ENCODE data around the gene P2RY6.

P2RY6 gene

DNA sequence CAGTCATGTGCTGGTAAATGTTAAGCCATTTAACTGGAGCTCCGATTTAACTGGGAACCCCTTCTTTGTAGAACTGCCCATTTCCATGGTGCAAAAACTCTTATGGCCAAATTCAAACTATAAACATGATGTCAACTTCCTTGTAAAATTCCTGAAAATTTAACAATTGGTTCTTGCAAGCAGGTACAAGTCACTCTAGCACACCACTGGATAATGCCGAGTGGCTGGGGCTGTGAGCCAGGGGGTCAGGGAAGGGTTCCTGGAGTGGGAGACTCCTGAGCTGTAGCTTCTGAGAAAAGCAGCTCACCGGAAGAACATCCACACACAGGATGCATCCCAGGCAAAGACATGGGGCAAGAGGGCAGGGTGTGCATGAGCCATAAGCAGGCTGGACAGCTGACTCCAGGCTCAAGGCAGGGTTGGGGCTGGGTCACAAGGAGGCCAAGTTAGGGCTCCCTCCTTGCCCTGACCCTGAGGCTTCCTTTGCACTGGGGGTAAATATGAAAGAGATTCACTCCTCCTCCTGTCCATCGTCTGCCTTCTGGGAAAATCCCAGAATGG lies 35.9 kb upstream of the P2RY6 start:
- intact Hi-C loops (cut with DNase I) = no loop called here
- DNase-seq = peak in 3 of 10 donors; percentile 39 to 57 (median 46)

DNA sequence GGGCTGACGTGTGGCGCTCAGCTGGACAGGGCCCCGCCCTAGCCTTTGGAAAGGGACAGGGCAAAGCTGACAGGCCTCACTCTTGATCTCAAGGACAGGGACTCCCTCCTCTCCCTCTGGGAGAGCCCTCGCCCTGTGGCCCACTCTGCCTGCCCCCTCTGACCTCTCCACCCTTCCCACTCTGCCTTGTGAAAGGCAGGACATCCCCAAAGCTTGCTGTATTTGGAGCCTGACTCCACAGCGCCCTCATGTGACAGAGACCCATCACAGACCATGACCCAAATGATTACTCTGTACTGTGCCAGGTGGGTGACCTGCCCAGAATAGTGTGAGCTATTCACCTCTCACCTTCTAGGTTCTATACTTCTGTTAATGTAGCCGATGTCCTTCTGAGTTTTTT lies 35.3 kb upstream of the P2RY6 start:
- intact Hi-C loops (cut with DNase I) = no loop called here

DNA sequence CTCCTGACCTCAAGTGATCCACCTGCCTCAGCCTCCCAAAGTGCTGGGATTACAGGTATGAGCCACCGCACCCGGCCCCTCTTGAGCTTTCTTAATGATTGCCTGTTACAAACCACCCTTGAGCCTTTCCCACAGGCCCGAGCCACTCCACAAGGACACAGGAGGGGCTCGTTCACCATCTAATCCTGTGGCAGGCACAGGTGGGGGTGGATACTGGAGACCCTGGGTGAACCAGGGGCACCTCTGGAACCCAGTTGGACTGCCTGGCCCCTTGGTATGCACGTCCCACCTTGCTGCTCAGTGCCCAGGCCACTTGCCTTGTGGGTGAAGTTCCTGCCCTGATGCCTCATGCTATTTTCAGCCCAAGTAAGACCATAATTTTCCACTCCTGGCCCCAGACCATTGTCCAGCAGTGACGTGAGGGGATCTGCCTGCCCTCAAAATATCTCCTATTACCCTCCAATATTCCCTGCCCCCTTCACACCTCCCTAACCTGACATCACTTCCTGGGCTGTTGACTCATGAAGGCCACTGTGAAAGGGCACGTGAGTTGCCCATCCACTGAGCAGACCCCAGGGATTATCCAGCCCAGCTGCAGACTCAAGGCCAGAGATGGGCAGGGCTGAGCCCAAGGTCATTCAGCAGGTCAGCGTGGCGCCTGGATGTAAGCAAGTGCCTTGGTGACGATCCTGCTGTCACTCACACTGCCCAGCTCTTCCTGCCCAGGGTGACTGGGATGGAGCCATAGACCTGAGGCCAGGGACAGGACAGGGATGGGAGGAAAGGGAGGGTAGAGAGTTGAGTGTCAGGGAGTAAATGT lies 34.5 kb upstream of the P2RY6 start:
- DNase-seq = peak in 4 of 10 donors; percentile 7 to 69 (median 66)
- intact Hi-C loops (cut with DNase I) = no loop called here

More for the DNA sequence above, 35.3 kb upstream of the P2RY6 start:
- peak in 3 of 10 donors; percentile 45 to 72 (median 54) for DNase-seq

DNA sequence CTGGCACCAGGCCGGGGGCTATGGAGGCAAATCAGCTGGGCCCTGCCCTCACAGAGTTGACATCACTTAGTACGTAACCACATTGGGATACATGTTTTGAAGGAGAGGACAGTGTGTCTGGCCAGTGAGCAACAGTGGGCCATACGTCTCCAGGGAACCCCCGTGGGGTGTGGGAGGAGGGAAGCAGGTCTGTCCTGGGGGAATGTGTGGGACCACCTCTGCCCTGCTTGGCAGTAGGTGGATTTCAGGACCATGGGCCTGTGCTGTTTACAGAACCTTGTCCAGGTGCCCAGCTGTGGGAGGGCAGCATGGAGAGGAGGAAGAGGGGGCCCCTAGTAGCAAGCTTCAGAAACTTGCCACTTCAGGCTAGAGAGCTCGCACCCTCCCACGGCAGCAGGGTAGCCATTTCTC lies 33.0 kb upstream of the P2RY6 start:
- peak in 3 of 10 donors; percentile 41 to 59 (median 52) for DNase-seq
- intact Hi-C loops (cut with DNase I) = no loop called here

DNA sequence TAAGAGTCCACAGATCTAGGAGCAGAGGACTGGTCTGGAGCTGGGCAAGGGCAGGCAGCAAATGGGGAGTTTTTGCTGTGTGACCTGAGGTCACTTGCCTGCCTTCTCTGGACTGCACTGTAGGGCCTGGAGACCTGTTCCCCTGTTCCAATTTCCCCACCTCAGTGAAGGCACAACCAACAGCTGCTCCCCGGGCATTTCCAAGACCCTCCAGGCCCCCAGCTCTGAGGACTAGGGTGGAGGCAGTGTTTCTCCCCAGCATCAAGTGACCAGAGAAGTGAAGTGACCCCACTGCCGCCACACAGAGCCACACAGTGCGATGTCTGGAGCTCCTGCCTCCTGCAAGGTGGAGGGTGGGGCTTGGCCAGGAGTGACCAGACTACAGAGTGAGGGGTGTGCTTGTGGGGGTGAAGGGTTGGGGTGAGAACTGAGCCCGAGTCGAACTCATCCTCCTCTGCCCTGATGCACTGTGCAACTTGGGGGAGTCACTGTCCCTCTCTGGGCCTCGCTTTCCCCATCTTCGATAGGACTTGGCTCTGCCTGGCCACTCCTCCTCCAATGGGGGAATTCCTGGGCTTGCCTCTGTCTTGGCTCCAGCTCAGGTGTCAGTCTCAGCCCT lies 32.5 kb upstream of the P2RY6 start:
- intact Hi-C loops (cut with DNase I) = loop anchor here (5.0 kb wide), 2 partner anchors 317 to 407 kb away; no protein-coding TSS in a partner anchor
- DNase-seq = peak in 1 of 10 donors; percentile 10

DNA sequence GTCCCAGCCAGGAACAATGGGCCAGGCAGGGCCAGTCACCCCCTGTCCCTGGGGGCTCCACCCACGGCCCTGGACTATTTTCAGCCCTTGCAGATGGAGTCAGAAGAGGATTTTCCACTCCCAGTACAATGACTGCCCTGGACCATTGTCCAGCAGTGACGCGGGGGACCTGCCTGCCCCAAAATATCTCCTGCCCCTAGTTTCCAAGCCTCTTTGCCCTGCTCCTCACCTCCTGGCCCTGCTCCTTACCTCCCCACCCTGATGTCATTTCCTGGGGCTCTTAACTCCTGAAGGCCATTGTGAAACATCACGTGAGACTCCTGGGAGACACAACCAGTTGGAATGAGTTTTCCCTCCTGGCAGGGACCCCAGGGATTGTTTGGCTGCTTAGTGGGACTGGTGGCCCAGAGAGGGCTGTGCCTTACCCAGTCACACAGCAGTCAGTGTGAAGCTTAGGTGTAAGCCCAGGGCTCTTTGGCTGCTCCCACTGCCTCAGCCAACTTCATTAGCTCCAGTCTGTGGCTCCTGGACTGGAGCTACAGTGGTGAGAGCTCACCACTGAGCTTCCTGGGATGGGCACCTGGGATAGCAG lies 31.9 kb upstream of the P2RY6 start:
- intact Hi-C loops (cut with DNase I) = loop anchor here (5.0 kb wide), 2 partner anchors 318 to 408 kb away; no protein-coding TSS in a partner anchor
- peak in 2 of 10 donors; percentile 33 to 69 for DNase-seq

DNA sequence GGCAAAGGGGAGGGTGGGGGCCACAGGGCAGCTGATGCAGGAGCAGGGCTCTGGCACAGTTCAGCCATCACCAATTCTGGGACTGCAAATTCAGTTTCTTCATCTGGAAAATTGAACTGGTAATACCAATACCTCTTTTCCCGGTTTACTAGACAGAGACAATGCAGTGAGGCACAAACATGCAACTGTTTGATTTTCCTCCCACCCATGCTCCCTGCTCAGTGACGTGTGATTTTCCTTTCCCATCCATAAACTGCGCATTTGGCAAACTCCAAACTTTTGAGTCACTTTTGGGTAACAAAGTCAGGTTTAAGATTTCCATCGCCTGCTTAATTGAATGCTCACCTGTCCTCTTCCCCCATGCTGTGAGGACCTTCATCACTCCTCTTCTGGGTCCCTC lies 30.8 kb upstream of the P2RY6 start:
- DNase-seq = peak in 1 of 10 donors; percentile 50
- intact Hi-C loops (cut with DNase I) = loop anchor here (5.0 kb wide), 2 partner anchors 319 to 409 kb away; no protein-coding TSS in a partner anchor

DNA sequence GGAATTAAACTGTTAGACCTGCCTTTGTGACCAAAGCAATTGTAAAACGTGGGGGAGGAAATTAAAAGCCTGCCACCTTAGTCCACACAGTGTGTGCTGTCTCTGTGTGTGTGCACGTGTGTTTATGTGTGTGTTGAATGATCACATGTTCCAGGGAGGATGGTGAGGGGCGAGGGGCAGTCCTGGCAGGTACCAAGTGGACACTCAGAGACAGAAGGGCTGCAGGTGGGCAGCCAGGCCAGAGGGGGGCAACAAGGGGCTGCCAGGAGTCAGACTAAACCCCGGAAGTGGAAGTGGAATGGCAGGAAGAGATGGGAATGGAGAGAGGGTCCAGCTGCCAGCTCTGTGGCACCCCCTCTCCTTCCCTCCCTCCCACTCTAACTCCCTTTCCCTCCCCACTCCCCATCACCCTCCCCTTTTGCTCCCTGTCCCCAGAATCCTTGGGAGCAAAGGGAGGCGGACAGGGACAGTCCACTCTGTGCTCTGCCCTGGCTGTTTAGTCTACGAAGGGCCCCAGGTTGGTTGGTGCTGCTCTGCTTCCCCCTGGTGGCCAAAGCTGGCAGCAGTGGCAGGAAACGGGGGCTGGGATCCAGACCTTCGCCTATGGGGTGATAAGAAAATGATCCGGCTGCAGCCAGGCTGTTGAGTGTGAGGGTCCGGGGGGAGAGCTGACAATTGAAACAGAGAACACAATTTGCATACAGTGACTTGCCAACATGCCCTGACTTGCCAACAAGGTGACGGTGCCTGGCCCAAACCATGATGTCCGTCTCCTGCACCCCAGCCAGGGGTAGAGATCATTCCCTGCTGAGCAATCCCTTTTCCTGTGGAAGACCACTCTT lies 29.7 kb upstream of the P2RY6 start:
- intact Hi-C loops (cut with DNase I) = loop anchor here (2.0 to 5.0 kb wide), 3 partner anchors 58 to 410 kb away; no protein-coding TSS in a partner anchor
- DNase-seq = peak; percentile 33 to 97 (median 78)

DNA sequence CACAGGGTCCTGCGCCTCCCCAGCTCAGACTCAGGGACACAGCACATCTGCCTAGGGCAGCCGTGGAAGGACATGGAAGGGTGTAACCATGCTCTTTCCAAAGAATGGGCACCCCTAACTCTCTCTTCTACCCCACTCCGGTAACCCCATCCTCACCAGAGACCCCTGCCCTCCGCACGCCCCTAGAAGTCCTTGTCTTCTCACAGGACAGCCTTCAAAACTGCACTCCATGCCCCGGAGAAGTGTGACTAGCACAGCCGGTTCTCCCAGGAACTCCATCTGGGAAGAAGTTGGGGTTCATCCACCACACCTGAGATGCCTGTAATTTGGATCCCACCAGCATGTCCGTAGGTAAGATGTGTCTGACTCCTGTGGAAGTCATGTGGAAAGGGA lies 29.0 kb upstream of the P2RY6 start:
- intact Hi-C loops (cut with DNase I) = loop anchor here (2.0 to 5.0 kb wide), 3 partner anchors 58 to 411 kb away; no protein-coding TSS in a partner anchor
- DNase-seq = peak in 1 of 10 donors; percentile 27

DNA sequence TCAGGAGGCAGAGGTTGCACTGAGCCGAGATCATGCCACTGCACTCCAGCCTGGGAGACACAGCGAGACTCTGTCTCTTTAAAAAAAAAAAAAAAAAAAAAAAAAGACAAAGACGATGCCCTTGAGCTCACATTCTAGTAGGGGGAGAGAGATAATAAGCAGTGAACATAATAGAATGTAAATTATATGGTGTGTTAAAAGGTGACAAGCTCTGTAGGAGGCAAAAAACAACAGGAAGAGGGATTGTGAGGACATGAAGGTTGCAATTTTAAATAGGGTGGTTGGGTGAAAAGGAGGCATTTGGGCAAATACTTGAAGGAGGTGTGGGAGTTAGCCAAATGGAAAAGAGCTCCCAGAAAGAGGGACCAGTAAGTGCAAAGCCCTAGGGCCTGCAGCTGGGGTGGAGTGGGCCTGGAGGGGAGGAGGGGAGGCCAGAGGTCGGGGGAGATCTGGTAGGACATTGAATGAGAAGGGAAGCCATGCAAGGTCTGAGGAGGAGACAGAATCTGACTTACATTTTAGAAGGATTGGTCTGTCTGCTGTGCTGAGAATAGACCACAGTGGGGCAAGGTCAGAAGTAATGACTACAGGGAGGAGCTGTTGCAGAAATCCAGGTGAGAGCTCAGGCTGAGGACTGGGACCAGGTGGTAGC lies 27.4 kb upstream of the P2RY6 start:
- intact Hi-C loops (cut with DNase I) = loop anchor here (5.0 kb wide), 2 partner anchors 322 to 412 kb away; no protein-coding TSS in a partner anchor
- peak in 2 of 10 donors; percentile 10 to 12 for DNase-seq

DNA sequence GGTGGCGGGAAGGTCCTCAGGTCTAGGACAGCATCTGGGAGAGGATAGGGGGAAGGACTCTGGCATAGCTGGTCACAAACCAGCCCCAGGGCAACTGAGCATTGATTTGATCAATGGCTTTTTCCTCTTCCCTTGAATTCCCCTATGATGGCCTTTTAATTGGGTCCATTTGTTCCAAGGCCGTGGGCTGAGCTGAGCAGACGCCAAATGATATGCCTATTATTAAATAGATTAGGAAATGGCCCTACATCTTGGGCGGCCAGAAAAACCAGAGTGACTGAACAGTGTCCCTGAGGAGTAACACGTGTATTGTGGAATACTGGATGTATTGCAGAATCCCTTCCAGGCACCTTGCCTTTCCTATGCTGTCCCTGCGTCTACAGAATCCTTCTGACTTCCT lies 26.7 kb upstream of the P2RY6 start:
- intact Hi-C loops (cut with DNase I) = no loop called here
- DNase-seq = peak in 3 of 10 donors; percentile 22 to 52 (median 40)

DNA sequence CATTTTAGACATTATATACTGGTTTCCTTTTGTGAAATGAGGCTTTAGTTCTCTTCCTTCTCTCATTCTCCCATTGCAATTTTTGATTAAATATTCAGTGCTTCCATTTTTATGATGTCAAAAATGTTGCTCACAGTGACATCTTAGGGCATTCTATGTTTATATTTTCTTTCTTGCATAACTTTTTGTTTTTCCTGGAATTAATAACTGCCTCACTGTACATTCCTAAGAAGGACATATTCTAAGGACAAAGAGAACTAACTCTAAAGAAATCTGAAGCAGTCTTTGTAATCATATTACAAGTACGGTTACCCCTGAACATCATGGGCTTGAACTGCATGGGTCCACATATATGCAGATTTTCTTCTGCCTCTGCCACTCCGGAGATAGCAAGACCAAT lies 25.8 kb upstream of the P2RY6 start:
- intact Hi-C loops (cut with DNase I) = no loop called here
- no peak for DNase-seq

DNA sequence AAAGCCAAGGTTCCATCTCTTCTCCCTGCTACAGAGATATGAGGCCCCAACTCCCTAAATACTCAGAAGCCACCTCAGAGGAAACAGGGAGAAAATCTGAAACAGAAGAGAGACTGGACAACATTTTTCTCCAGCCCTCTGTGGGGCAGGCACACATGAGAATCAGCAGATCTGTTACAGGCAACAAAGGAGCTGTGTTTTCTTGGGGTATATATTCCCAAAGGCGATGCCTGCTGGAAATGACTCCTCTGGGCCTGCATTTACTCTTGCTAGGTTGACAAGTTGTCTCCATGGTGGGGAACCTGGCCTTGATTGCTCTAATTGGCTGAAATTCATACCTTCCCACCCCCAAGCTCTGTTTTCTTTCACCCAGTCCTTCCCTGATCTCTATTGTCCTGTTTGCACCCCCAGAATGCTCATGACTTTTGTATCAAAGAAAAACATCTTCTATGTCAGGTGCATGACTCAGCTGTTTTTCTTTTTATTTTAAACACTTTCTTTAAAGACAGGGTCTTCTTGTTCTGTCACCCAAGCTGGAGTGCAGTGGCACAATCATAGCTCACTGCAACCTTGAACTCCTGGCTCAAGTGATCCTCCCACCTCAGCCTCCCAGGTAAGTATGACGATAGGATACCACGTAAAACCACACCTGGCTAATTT lies 23.5 kb upstream of the P2RY6 start:
- DNase-seq = peak in 1 of 10 donors; percentile 4
- intact Hi-C loops (cut with DNase I) = no loop called here

DNA sequence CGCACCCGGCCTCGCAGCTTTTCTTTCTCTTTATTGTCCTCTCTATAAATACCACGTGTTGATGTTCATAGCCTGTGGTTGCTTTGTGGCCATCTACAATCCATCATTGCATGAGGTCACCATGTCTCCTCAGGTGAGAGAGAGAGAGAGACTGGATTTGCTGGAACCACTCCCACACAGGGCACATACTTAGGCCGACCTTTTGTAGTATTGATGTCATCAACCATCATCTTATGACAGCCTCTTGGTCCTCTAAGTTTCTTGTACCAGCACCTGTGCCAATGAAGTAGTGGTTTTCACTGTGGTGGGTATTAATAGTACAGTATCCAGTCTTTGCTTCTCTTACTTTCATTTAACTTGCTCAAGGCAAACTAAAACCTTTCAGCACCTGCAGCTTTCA lies 22.8 kb upstream of the P2RY6 start:
- DNase-seq = peak in 1 of 10 donors; percentile 12
- intact Hi-C loops (cut with DNase I) = no loop called here

DNA sequence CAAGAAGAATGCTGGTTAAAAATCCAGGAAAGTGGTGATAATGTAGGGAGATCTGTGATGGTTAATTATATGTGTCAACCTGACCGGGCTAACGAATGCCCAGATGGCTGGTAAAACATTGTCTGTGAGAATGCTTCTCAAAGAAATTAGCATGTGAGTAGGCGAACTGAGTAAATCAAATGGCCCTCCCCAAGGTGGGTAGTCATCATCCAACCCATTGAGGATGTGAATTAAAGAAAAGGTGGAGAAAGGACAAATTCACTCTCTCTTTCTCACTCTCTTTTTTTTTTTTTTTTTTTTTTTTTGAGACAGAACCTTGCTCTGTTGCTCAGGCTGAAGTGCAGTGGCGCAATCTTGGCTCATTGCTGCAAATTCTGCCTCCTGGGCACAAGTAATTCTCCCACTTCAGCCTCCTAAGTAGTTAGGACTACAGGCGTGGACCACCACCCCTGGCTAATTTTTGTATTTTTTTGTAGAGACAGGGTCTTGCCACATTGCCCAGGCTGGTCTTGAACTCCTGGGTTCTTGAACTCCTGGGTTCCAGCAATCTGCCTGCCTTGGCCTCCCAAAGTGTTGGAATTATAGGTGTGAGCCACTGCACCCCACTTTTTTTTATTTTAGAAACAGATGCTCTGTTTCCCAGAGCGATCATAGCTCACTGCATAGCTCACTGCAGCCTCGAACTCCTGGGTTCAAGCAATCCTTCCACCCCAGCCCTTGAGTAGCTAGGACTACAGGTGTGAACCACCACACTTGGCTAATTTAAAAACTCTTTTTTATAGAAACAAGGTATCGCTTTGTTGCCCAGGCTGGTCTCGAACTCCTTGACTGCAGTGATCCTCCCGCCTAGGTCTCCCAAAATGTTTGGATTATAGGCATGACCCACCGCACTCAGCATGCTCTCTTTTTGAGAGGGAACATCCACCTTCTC lies 22.0 kb upstream of the P2RY6 start:
- intact Hi-C loops (cut with DNase I) = no loop called here
- peak in 2 of 10 donors; percentile 10 to 17 for DNase-seq

DNA sequence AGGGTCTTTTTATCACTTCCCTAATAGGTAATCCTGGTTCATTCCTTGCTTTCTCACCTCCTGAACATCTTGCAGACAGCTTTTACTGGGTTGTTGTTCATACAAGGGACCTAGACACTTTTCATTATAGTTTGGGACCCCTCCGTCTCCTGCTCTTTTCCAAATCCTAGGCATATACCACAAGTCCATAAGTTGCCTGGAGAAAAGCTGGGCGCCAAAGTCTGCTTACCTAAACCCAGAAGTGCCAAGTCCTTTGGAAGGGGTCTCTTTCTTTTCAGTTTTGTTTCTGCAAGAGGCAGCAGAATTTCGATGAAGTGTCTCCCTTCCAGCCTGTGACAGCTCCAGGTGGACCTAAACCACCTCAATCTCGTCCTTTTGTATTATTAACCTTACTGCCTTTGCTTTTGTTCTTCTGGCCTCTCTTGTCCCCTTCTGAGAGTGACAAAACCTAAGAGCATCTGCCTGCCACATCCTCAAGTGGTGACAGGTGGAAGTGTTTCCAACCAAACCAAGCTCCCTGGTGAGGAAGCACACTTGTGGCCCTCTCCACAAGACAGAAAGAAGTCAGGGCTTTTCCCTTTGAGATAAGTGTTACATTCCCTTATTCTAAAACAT lies 19.5 kb upstream of the P2RY6 start:
- intact Hi-C loops (cut with DNase I) = no loop called here
- DNase-seq = peak in 1 of 10 donors; percentile 11

Measured in posterior cingulate gyrus (tissue), 11 donors.